Heart left ventricle (tissue), 16 donors: ENCODE measurements around the gene STYX. TPM values are rescaled to one million over a fixed set of nuclear protein-coding genes. Genes with fewer than 3 reads are reported as not detected.

Experiments used
- ATAC-seq, 4 donors: fragments of 200-7000 bp; cut with Tn5 transposase; one replicate each; pipeline ENCODE4 v1.9.1; 2020 to 2022; ENCODE audit warnings: moderate library complexity in 4 of 4, mild to moderate bottlenecking in 3 of 4, moderate number of reproducible peaks in 1 of 4
- DNase-seq, 5 donors: peaks; one replicate each; pipeline ENCODE4 v3.0.0-alpha.2; 2020
- H3K27ac ChIP-seq, 12 donors: fragments of 200-600 bp; sonication (generic) in 4 of 12; one replicate each; pipeline versions ENCODE4 v1.5.0 to v1.8.0; 2016 to 2022; ENCODE audit warnings: mild to moderate bottlenecking in 2 of 12
- H3K27me3 ChIP-seq, 9 donors: fragments of 200-600 bp; sonication (generic) in 2 of 9; one replicate each; pipeline versions ENCODE4 v1.5.1 to v1.8.0; 2016 to 2022; ENCODE audit warnings: mild to moderate bottlenecking in 3 of 9
- H3K36me3 ChIP-seq, 9 donors: fragments of 200-600 bp; sonication (generic) in 2 of 9; one replicate each; pipeline versions ENCODE4 v1.5.0 to v1.8.0; 2018 to 2022; ENCODE audit warnings: mild to moderate bottlenecking in 2 of 9
- H3K4me1 ChIP-seq, 12 donors: fragments of 200-600 bp; sonication (generic) in 4 of 12; one replicate each; pipeline versions ENCODE4 v1.5.0 to v1.8.0; 2016 to 2022; ENCODE audit warnings: mild to moderate bottlenecking in 3 of 12
- H3K4me3 ChIP-seq, 12 donors: fragments of 200-600 bp; sonication (generic) in 4 of 12; one replicate each; pipeline versions ENCODE4 v1.5.0 to v1.8.0; 2017 to 2022; ENCODE audit warnings: mild to moderate bottlenecking in 9 of 12, moderate library complexity in 4 of 12
- H3K9me3 ChIP-seq, 12 donors: fragments of 200-600 bp; sonication (generic) in 4 of 12; one replicate each; pipeline versions ENCODE4 v1.5.0 to v1.8.0; 2016 to 2022; ENCODE audit warnings: mild to moderate bottlenecking in 1 of 12
- POLR2A ChIP-seq, 2 donors: fragments of 450-650 bp; IDR thresholded peaks; one replicate each; pipeline ENCODE4 v1.6.1; 2017; ENCODE audit warnings: antibody characterized with exemption in 2 of 2, mild to moderate bottlenecking in 2 of 2, moderate library complexity in 2 of 2
- WGBS, 4 donors: extraction: QIAGEN DNeasy Blood & Tissue Kit in 2 of 4; methylation state at CpG; one replicate each; pipeline versions ENCODE4 v1.1.5 to v1.1.7; 2013 to 2018; 5-methylcytosine and 5-hydroxymethylcytosine counted together
- intact Hi-C, 10 donors: fragments of 100-400 bp; cut with DNase I; formaldehyde crosslinking; loops; one replicate each; pipeline versions ENCODE4 v1.11.1 to v1.14.2; 2022
- polyA plus RNA-seq, 2 donors: library from polyadenylated mRNA; stranded (reverse); fragments of 200-250 nt; gene quantifications; one replicate each; pipeline ENCODE4 v1.2.3, GENCODE V29; 2013
- total RNA-seq, 9 donors: library from RNA; depleted of rRNA in 2 of 9; stranded (reverse); fragments of >200 nt in 2 of 9; fragmentation: NEBNext Ultra II Directional in 3 of 9; extraction: Animal tissue kit (Norgen Biotek cat#: 25700) in 3 of 9; gene quantifications; one replicate each; pipeline versions ENCODE4 v1.1.0 to v1.2.4, GENCODE V29; 2016 to 2023
- TF ChIP-seq, protein P1 (sequence below), 12 donors: fragments of 200-600 bp; sonication (generic) in 4 of 12; IDR thresholded peaks; one replicate each; pipeline versions ENCODE4 v1.5.0 to v1.8.0; 2018 to 2022; ENCODE audit warnings: antibody characterized with exemption in 12 of 12, mild to moderate bottlenecking in 5 of 12
- donor health status: ischemic (EF 13 %, LVEDD 7.1; RV severe dilation, severe dysfunction).
- donor health status: healthy with polysubstance abuse.
- donor health status: DM: no; HTN: yes; CAD: no.
- donor health status: DM: no; HTN: no; CAD: no.
- donor health status: ischemic (EF 25% LVEDD 6.9; RV normal size, moderate dysfunction).
- donor health status: ischemic (EF 25% LVEDD 5.7; RV mildly dilated, moderate dysfunction).
- donor health status: healthy.
- donor health status: DM: yes; HTN: yes; CAD: no.
- donor health status: ischemic (EF 35%, LVEDD 5.7; RV mildly dilated, moderate dysfunction).
- donor health status: nonischemic (EF 11% LVEDD 7.7; RV severe dilation, severe dysfunction).
- donor health status: DM: yes; HTN: yes; CAD: no.
- donor health status: PGD.
- donor health status: ischemic (EF 29% LVEDD 5.4; RV normal size, mild dysfunction).
- donor health status: nonischemic (EF 23%, LVEDD 6.1; RV moderate dilation, normal function).

STYX gene
- total and polyA plus RNA-seq, 11 donors, result 3.5 to 16.5 (median 12.7) TPM

- Histone ChIP-seq H3K27me3 (no peaks in the 10 kb centered on the region), H3K4me3 (peak overlapping the region; percentile 69 to 99 (median 94)), H3K4me1 (peaks cover 0 to 25% (median 8%) of the 10 kb centered on the region in 12 donors), H3K27ac (peak overlapping the region; percentile 64 to 94 (median 88)), H3K36me3 (peaks cover 0 to 44% (median 35%) of the 10 kb centered on the region in 9 donors), H3K9me3 (no peaks in the 10 kb centered on the region)
- DNase-seq (no peak), ATAC-seq (no peak)
- WGBS, 4 donors, result 0 to 2% (median 0%) methylated on average over 11 of the region's 11 CpGs
- intact Hi-C loops, result no loop called here
- TF ChIP-seq, protein P1, sequence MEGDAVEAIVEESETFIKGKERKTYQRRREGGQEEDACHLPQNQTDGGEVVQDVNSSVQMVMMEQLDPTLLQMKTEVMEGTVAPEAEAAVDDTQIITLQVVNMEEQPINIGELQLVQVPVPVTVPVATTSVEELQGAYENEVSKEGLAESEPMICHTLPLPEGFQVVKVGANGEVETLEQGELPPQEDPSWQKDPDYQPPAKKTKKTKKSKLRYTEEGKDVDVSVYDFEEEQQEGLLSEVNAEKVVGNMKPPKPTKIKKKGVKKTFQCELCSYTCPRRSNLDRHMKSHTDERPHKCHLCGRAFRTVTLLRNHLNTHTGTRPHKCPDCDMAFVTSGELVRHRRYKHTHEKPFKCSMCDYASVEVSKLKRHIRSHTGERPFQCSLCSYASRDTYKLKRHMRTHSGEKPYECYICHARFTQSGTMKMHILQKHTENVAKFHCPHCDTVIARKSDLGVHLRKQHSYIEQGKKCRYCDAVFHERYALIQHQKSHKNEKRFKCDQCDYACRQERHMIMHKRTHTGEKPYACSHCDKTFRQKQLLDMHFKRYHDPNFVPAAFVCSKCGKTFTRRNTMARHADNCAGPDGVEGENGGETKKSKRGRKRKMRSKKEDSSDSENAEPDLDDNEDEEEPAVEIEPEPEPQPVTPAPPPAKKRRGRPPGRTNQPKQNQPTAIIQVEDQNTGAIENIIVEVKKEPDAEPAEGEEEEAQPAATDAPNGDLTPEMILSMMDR (IDR thresholded peaks at IDR 0.05), result no peak
- no peak for TF ChIP-seq POLR2A (IDR thresholded peaks at IDR 0.05)
Observed at GRCh38 chr14:52730709-52731111, 744 bp downstream of the STYX start.

- TF ChIP-seq, protein P1 (IDR thresholded peaks at IDR 0.05), result no peak
- TF ChIP-seq POLR2A (IDR thresholded peaks at IDR 0.05), result no peak
- H3K4me1 ChIP-seq, result peaks cover 0 to 36% (median 16%) of the 10 kb centered on the region in 12 donors
- no peak for ATAC-seq
- no peak overlapping the region for H3K27ac ChIP-seq
- DNase-seq, result no peak
- H3K9me3 ChIP-seq, result no peaks in the 10 kb centered on the region
- H3K27me3 ChIP-seq, result no peaks in the 10 kb centered on the region
- H3K36me3 ChIP-seq, result peaks cover 0 to 13% (median 5%) of the 10 kb centered on the region in 9 donors
- intact Hi-C loops, result no loop called here
- no peak overlapping the region for H3K4me3 ChIP-seq
- WGBS, 4 donors, result 94 to 98% (median 96%) methylated on average over 9 of the region's 9 CpGs
Observed at GRCh38 chr14:52733824-52734223, 3.9 kb downstream of the STYX start.

DNA sequence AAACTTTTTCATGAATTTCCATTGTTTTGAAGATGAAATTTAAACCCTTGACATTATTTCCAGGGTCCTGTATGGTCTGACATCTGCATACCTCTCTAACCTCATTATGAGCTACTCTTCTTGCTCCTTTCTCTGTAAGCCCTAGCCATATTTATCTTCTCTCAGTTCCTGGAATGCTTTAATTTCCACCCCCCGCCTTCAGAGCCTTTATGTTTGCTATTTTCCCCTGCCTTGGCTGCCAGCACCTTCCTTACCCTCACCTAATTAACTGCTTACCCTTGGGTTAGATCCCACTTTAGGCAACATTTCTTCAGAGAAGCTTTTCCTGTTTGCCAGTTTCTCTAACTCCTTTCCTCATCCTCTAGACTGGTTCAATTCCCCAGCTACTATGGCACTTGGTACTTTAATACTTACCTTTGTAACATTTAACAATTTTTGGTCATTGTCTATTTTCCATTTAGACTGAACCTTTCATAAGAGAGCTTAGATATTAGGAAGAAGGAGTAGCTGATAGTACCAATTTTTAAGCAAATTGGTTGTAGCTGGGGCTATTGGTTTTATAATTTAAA lies 6.0 kb downstream of the STYX start:
- intact Hi-C loops, result no loop called here
- no peaks in the 10 kb centered on the region for H3K27me3 ChIP-seq
- no peak overlapping the region for H3K27ac ChIP-seq
- no peak for DNase-seq
- WGBS, 4 donors, result 26 to 56% (median 51%) methylated on average over 1 of the region's 1 CpG
- ATAC-seq, result no peak
- peaks cover 0 to 35% (median 13%) of the 10 kb centered on the region in 12 donors for H3K4me1 ChIP-seq
- peaks cover 0 to 19% (median 5%) of the 10 kb centered on the region in 9 donors for H3K36me3 ChIP-seq
- H3K9me3 ChIP-seq, result no peaks in the 10 kb centered on the region
- H3K4me3 ChIP-seq, result no peak overlapping the region
- TF ChIP-seq POLR2A (IDR thresholded peaks at IDR 0.05), result no peak
- TF ChIP-seq, protein P1 (IDR thresholded peaks at IDR 0.05), result no peak

DNA sequence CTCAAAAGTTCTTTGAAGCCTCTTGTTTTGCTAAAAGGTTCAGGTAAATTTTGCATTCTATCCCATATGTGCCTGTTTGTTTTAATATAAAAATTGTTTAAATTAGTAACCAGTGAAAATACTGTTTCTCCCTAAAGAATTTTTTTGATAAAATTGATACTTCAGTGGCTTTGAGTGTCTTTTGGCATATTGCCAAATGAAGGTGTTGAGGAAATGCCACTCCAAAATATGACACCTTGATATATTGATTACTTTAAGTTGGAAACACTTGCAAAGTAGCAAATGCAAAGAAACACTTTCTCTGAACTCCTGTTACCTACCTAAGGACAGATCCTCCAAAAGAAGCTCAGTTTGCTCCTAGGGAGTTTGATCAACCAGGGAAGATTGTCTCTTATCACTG lies 8.4 kb downstream of the STYX start:
- DNase-seq, result no peak

More for the DNA sequence above, 8.4 kb downstream of the STYX start:
- ATAC-seq, result no peak
- peaks cover 0 to 51% (median 14%) of the 10 kb centered on the region in 12 donors for H3K4me1 ChIP-seq
- H3K36me3 ChIP-seq, result peaks cover 0 to 11% (median 3%) of the 10 kb centered on the region in 9 donors
- no peaks in the 10 kb centered on the region for H3K27me3 ChIP-seq
- no peak overlapping the region for H3K4me3 ChIP-seq
- H3K9me3 ChIP-seq, result no peaks in the 10 kb centered on the region
- no peak overlapping the region for H3K27ac ChIP-seq
- no peak for TF ChIP-seq POLR2A (IDR thresholded peaks at IDR 0.05)
- TF ChIP-seq, protein P1 (IDR thresholded peaks at IDR 0.05), result no peak
- intact Hi-C loops, result no loop called here
